Breast epithelium (tissue), 4 donors: ENCODE results near the gene MALRD1. TPM values are rescaled to one million over a fixed set of nuclear protein-coding genes. Genes with fewer than 3 reads are reported as not detected.

Source experiments
- DNase-seq, 2 donors: peaks; one replicate each; pipeline ENCODE4 v3.0.0-alpha.2; 2019; ENCODE audit warnings: low spot score in 2 of 2
- H3K27ac ChIP-seq, 2 donors: fragments of 200-600 bp; sonication (generic) in 1 of 2; one replicate each; pipeline ENCODE4 v1.5.1; 2016 to 2019; ENCODE audit warnings: mild to moderate bottlenecking in 1 of 2
- H3K27me3 ChIP-seq, 2 donors: fragments of 200-600 bp; sonication (generic) in 1 of 2; one replicate each; pipeline versions ENCODE4 v1.5.1 to v1.6.0; 2017 to 2019; ENCODE audit warnings: control low read depth in 1 of 2, mild to moderate bottlenecking in 1 of 2
- H3K36me3 ChIP-seq: fragments of 200-600 bp; one replicate; pipeline ENCODE4 v1.5.1; 2019
- H3K4me1 ChIP-seq, 2 donors: fragments of 200-600 bp; sonication (generic); one replicate each; pipeline ENCODE4 v1.5.1; 2016 to 2019; ENCODE audit warnings: control low read depth in 1 of 2
- H3K4me3 ChIP-seq, 3 donors: fragments of 200-600 bp; sonication (generic); 1 replicate in 2 of 3; 2 replicates in 1 of 3; pipeline ENCODE4 v1.5.1; 2016 to 2019; ENCODE audit warnings: mild to moderate bottlenecking in 3 of 3, moderate library complexity in 2 of 3
- H3K9me3 ChIP-seq, 2 donors: fragments of 200-600 bp; sonication (generic) in 1 of 2; one replicate each; pipeline ENCODE4 v1.5.1; 2016 to 2019; ENCODE audit warnings: control low read depth in 1 of 2
- CTCF ChIP-seq, 3 donors: fragments of 450-650 bp; IDR thresholded peaks; one replicate each; pipeline ENCODE4 v1.5.1; 2016 to 2017; ENCODE audit warnings: antibody characterized with exemption in 3 of 3, mild to moderate bottlenecking in 3 of 3, moderate library complexity in 3 of 3
- POLR2A ChIP-seq: fragments of 450-650 bp; IDR thresholded peaks from one replicate; pipeline ENCODE4 v1.6.1; 2016; ENCODE audit warnings: antibody characterized with exemption, mild to moderate bottlenecking, moderate library complexity
- POLR2AphosphoS5 ChIP-seq, 3 donors: sonication (generic); formaldehyde crosslinking; IDR thresholded peaks; one replicate each; pipeline ENCODE4 v1.6.1; 2017; ENCODE audit warnings: antibody characterized with exemption in 3 of 3
- intact Hi-C: fragments of 100-400 bp; cut with DNase I; formaldehyde crosslinking; loops from one replicate; pipeline ENCODE4 v1.15.1; 2023; ENCODE audit warnings: low total_unique reads
- total RNA-seq, 3 donors: library from RNA; depleted of rRNA; stranded (reverse); fragments of >200 nt; gene quantifications; one replicate each; pipeline ENCODE4 v1.1.0, GENCODE V29; 2016

Gene MALRD1
- total RNA-seq, 3 donors from 2014 or later, result 0.96 to 8.6 (median 2.6) TPM

GRCh38 chr10:19683356-19683755, 634.8 kb downstream of the MALRD1 start:
- Histone ChIP-seq H3K36me3 (no peaks in the 10 kb centered on the region), H3K4me3 (no peak overlapping the region), H3K9me3 (no peaks in the 10 kb centered on the region)

GRCh38 chr10:19683960-19684359, 635.4 kb downstream of the MALRD1 start:
- no peak overlapping the region for H3K27ac ChIP-seq
- DNase-seq, result no peak
- no peaks in the 10 kb centered on the region for H3K36me3 ChIP-seq
- H3K4me3 ChIP-seq, result no peak overlapping the region
- H3K27me3 ChIP-seq, result no peaks in the 10 kb centered on the region
- TF ChIP-seq POLR2A, result no peak
- no peak for TF ChIP-seq CTCF (IDR thresholded peaks at IDR 0.05)
- TF ChIP-seq POLR2AphosphoS5 (IDR thresholded peaks at IDR 0.05), result no peak
- H3K4me1 ChIP-seq, result no peaks in the 10 kb centered on the region
- no peaks in the 10 kb centered on the region for H3K9me3 ChIP-seq
- intact Hi-C loops, result no loop called here

More at GRCh38 chr10:19683356-19683755, 634.8 kb downstream of the MALRD1 start:
- no peak overlapping the region for H3K27ac ChIP-seq
- H3K4me1 ChIP-seq, result no peaks in the 10 kb centered on the region
- no peaks in the 10 kb centered on the region for H3K27me3 ChIP-seq
- DNase-seq, result no peak
- intact Hi-C loops, result no loop called here
- no peak for TF ChIP-seq POLR2AphosphoS5 (IDR thresholded peaks at IDR 0.05)
- TF ChIP-seq CTCF (IDR thresholded peaks at IDR 0.05), result no peak
- TF ChIP-seq POLR2A, result no peak

- TF ChIP-seq CTCF (IDR thresholded peaks at IDR 0.05), result no peak
- no peak for TF ChIP-seq POLR2AphosphoS5 (IDR thresholded peaks at IDR 0.05)
- no peak for TF ChIP-seq POLR2A
- no peak overlapping the region for H3K4me3 ChIP-seq
- H3K36me3 ChIP-seq, result no peaks in the 10 kb centered on the region
- H3K9me3 ChIP-seq, result no peaks in the 10 kb centered on the region
- no peaks in the 10 kb centered on the region for H3K4me1 ChIP-seq
- intact Hi-C loops, result no loop called here
- H3K27me3 ChIP-seq, result no peaks in the 10 kb centered on the region
- no peak for DNase-seq
- H3K27ac ChIP-seq, result no peak overlapping the region
Observed at GRCh38 chr10:19688344-19688743, 639.7 kb downstream of the MALRD1 start.

- Histone ChIP-seq H3K27me3 (no peaks in the 10 kb centered on the region), H3K4me3 (no peak overlapping the region), H3K4me1 (no peaks in the 10 kb centered on the region), H3K27ac (no peak overlapping the region), H3K9me3 (no peaks in the 10 kb centered on the region), H3K36me3 (no peaks in the 10 kb centered on the region)
- DNase-seq, result no peak
- TF ChIP-seq POLR2AphosphoS5 (IDR thresholded peaks at IDR 0.05), result no peak
- TF ChIP-seq POLR2A, result no peak
- TF ChIP-seq CTCF (IDR thresholded peaks at IDR 0.05), result no peak
- intact Hi-C loops, result no loop called here
Observed at GRCh38 chr10:19689231-19689630, 640.6 kb downstream of the MALRD1 start.

- H3K4me3 ChIP-seq, result no peak overlapping the region
- H3K9me3 ChIP-seq, result no peaks in the 10 kb centered on the region
- H3K27me3 ChIP-seq, result no peaks in the 10 kb centered on the region
- no peak for TF ChIP-seq CTCF (IDR thresholded peaks at IDR 0.05)
- TF ChIP-seq POLR2A, result no peak
- TF ChIP-seq POLR2AphosphoS5 (IDR thresholded peaks at IDR 0.05), result no peak
- no peaks in the 10 kb centered on the region for H3K4me1 ChIP-seq
- H3K27ac ChIP-seq, result no peak overlapping the region
- intact Hi-C loops, result no loop called here
- no peaks in the 10 kb centered on the region for H3K36me3 ChIP-seq
- DNase-seq, result no peak
Observed at GRCh38 chr10:19699299-19699698, 650.7 kb downstream of the MALRD1 start.
